Astrocyte of the spinal cord (primary cell): Measurements from ENCODE around the gene RSPRY1.

Experiments used
- DNase-seq: peaks from one replicate; pipeline ENCODE4 v3.0.0; 2011; ENCODE audit warnings: low read depth, low spot score
- H3K4me3 ChIP-seq: 2 replicates; pipeline ENCODE4 v1.5.1; 2011; ENCODE audit warnings: low read depth, mild to moderate bottlenecking, low read length, moderate library complexity
- in situ Hi-C: cut with HindIII; loops from 2 replicates; pipeline ENCODE4 v1.10.0; 2017; ENCODE audit warnings: low sequenced_read_pairs
- TF ChIP-seq, protein P1 (sequence below): IDR thresholded peaks from 2 replicates; pipeline ENCODE4 v1.5.1; 2012; ENCODE audit warnings: low read depth, mild to moderate bottlenecking, low read length, inconsistent platforms

RSPRY1 gene

GRCh38 chr16:57239107-57239506 lies 53.0 kb downstream of the RSPRY1 start:
- H3K4me3 ChIP-seq = no peak overlapping the region
- DNase-seq = no peak
- in situ Hi-C loops = no loop called here
- TF ChIP-seq, protein P1, sequence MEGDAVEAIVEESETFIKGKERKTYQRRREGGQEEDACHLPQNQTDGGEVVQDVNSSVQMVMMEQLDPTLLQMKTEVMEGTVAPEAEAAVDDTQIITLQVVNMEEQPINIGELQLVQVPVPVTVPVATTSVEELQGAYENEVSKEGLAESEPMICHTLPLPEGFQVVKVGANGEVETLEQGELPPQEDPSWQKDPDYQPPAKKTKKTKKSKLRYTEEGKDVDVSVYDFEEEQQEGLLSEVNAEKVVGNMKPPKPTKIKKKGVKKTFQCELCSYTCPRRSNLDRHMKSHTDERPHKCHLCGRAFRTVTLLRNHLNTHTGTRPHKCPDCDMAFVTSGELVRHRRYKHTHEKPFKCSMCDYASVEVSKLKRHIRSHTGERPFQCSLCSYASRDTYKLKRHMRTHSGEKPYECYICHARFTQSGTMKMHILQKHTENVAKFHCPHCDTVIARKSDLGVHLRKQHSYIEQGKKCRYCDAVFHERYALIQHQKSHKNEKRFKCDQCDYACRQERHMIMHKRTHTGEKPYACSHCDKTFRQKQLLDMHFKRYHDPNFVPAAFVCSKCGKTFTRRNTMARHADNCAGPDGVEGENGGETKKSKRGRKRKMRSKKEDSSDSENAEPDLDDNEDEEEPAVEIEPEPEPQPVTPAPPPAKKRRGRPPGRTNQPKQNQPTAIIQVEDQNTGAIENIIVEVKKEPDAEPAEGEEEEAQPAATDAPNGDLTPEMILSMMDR = no peak

- no peak for DNase-seq
- no peak overlapping the region for H3K4me3 ChIP-seq
- TF ChIP-seq, protein P1 = no peak
- in situ Hi-C loops = no loop called here
These were observed 54.7 kb downstream of the RSPRY1 start for GRCh38 chr16:57240851-57241250.

DNA sequence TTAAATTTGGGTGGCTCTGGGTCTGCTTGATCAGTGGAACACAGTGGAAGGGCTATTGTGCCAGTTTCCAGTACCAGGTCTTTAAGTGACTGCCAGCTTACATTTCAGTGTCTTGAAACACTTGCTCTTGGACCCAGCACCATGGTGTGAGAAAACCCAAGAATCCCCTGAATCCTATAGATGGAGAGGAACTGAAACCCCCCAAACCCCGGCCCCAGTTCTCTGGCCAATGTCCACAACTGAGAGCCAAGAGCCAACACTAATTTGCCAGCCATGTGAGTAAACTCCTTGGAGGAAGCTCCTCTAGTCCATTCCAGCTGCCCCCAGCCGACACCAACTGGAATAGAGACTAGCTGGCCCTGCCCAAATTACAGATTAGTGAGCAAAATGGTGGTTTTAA lies 56.5 kb downstream of the RSPRY1 start:
- DNase-seq = no peak
- TF ChIP-seq, protein P1 = no peak
- no peak overlapping the region for H3K4me3 ChIP-seq
- in situ Hi-C loops = no loop called here

DNA sequence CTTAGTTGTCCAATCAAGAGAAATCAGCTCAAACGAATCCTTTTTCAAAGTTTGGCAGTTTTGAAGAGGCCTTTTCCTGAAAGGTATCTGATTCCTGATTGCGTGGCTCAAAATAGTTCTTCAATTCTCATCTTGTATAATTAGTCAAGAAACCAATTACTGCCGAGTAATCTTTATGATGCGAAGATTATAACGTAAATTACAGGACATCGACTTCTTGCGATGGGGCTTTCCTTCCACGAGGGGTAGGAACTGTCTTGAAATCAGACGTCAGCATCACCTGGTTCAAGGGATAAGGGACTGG lies 58.3 kb downstream of the RSPRY1 start:
- H3K4me3 ChIP-seq = peak overlapping the region; percentile 71
- TF ChIP-seq, protein P1 = no peak
- in situ Hi-C loops = no loop called here
- DNase-seq = no peak

- in situ Hi-C loops = no loop called here
- H3K4me3 ChIP-seq = peak within 1 kb of the TSS; percentile 71
- TF ChIP-seq, protein P1 = no peak
- DNase-seq = peak; percentile 99
These were observed 58.8 kb downstream of the RSPRY1 start, which contains the start of gene ARL2BP for GRCh38 chr16:57244767-57245471. Gene ARL2BP (plus strand): TSS chr16:57245259. CDS start chr16:57245368, 109 bp downstream.

DNA sequence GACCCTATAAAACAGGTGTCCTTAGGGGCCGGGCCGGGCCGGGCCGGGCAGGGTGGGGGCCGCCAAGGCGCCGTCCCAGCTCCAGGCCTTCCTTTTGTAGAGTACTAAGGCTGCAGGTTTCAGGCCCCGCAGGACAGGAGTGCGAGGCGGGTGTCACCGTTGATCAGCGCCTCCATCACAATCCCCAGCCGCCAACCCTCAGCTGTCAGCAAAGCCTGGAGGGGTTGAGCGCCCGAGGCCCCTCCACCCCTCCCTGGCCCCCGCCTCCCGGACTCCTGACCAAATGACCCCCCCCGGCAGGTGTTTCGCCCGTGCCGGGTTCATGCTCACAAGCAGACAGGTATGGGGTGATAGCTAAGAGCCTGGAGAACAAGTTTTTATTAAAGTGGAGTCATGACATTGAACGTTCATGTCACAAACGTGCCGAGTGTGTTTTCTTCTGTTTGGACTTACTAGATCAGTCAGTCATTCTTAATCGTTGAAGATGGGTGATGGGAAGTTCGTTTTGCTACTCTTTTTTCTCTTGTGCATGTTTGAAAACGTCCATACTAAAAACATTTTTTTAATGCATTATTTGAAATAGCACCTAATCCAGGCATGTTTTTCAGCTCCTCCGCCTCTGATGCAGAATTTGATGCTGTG lies 59.5 kb downstream of the RSPRY1 start:
- DNase-seq = no peak
- H3K4me3 ChIP-seq = peak overlapping the region; percentile 71
- TF ChIP-seq, protein P1 = no peak
- in situ Hi-C loops = no loop called here
